Neuronal stem cell (in vitro differentiated cells): ENCODE data around the gene FBXW11.

ENCODE experiments used
- DNase-seq: peaks from one replicate; pipeline ENCODE4 v3.0.0-alpha.2; 2013; ENCODE audit warnings: low spot score
- H2AFZ ChIP-seq: one replicate; pipeline ENCODE4 v1.6.1; 2013; ENCODE audit warnings: mild to moderate bottlenecking, low read length, inconsistent platforms
- H2AK5ac ChIP-seq: 2 replicates; pipeline ENCODE4 v1.6.1; 2013; ENCODE audit warnings: low read depth, mild to moderate bottlenecking, inconsistent platforms, low read length, moderate library complexity, mixed read lengths
- H2BK120ac ChIP-seq: 2 replicates; pipeline ENCODE4 v1.6.1; 2013; ENCODE audit warnings: low read depth, mild to moderate bottlenecking, inconsistent platforms, low read length, moderate library complexity, mixed read lengths
- H2BK12ac ChIP-seq: one replicate; pipeline ENCODE4 v1.6.1; 2013; ENCODE audit warnings: low read length, inconsistent platforms
- H2BK15ac ChIP-seq: 2 replicates; pipeline ENCODE4 v1.6.1; 2013; ENCODE audit warnings: mild to moderate bottlenecking, low read length, inconsistent platforms, mixed read lengths
- H2BK5ac ChIP-seq: one replicate; pipeline ENCODE4 v1.6.1; 2013; ENCODE audit warnings: inconsistent platforms, mild to moderate bottlenecking, low read length, moderate library complexity
- H3K14ac ChIP-seq: one replicate; pipeline ENCODE4 v1.6.1; 2013; ENCODE audit warnings: low read length, inconsistent platforms
- H3K18ac ChIP-seq: 2 replicates; pipeline ENCODE4 v1.6.1; 2013; ENCODE audit warnings: low read length, inconsistent platforms
- H3K23ac ChIP-seq: 2 replicates; pipeline ENCODE4 v1.6.1; 2013; ENCODE audit warnings: low read depth, mild to moderate bottlenecking, mixed read lengths, low read length, inconsistent platforms; ENCODE audit not compliant: poor library complexity
- H3K27ac ChIP-seq: replicated peaks from 3 replicates; pipeline ENCODE4 v1.5.1; 2013; ENCODE audit warnings: low read length, inconsistent platforms
- H3K27me3 ChIP-seq, 3 experiments: 2 replicates each; pipeline ENCODE4 v1.6.1; 2013; ENCODE audit warnings: low read length in 3 of 3, mild to moderate bottlenecking in 2 of 3, inconsistent platforms in 1 of 3, low read depth in 1 of 3, mixed read lengths in 1 of 3, moderate library complexity in 1 of 3; ENCODE audit not compliant: control insufficient read depth in 3 of 3, insufficient read depth in 3 of 3
- H3K36me3 ChIP-seq, 2 donors: replicated peaks in 1 of 2; 2 replicates each; pipeline ENCODE4 v1.6.1; 2013; ENCODE audit warnings: low read length in 2 of 2; ENCODE audit not compliant: control insufficient read depth in 2 of 2, insufficient read depth in 2 of 2
- H3K4ac ChIP-seq: 2 replicates; pipeline ENCODE4 v1.6.1; 2013; ENCODE audit warnings: inconsistent platforms, mild to moderate bottlenecking, low read length, moderate library complexity
- H3K4me1 ChIP-seq, 2 donors: 1 replicate in 1 of 2; 2 replicates in 1 of 2; pipeline ENCODE4 v1.6.1; 2013; ENCODE audit warnings: low read length in 2 of 2, low read depth in 1 of 2; ENCODE audit not compliant: control insufficient read depth in 2 of 2, insufficient read depth in 1 of 2
- H3K4me2 ChIP-seq: one replicate; pipeline ENCODE4 v1.6.1; 2013; ENCODE audit warnings: mild to moderate bottlenecking, low read length, inconsistent platforms; ENCODE audit not compliant: insufficient read depth, poor library complexity, severe bottlenecking
- H3K4me3 ChIP-seq, 2 donors: 2 replicates each; pipeline ENCODE4 v1.5.1; 2013; ENCODE audit warnings: low read length in 2 of 2, mild to moderate bottlenecking in 2 of 2, inconsistent platforms in 1 of 2, moderate library complexity in 1 of 2
- H3K79me1 ChIP-seq: one replicate; pipeline ENCODE4 v1.6.1; 2013; ENCODE audit warnings: low read depth, mild to moderate bottlenecking, inconsistent platforms, low read length, moderate library complexity
- H3K9ac ChIP-seq: one replicate; pipeline ENCODE4 v1.6.1; 2013; ENCODE audit warnings: mild to moderate bottlenecking, low read depth, low read length, inconsistent platforms; ENCODE audit not compliant: poor library complexity
- H3K9me3 ChIP-seq, 2 donors: replicated peaks in 1 of 2; 2 replicates each; pipeline versions ENCODE3 to v1.6.1; 2013; ENCODE audit warnings: low read length in 2 of 2, mild to moderate bottlenecking in 2 of 2, inconsistent platforms in 1 of 2, low read depth in 1 of 2, mixed read lengths in 1 of 2, moderate library complexity in 1 of 2; ENCODE audit not compliant: control insufficient read depth in 2 of 2, insufficient read depth in 1 of 2
- H4K8ac ChIP-seq: one replicate; pipeline ENCODE4 v1.6.1; 2013; ENCODE audit warnings: low read depth, mild to moderate bottlenecking, inconsistent platforms, low read length, moderate library complexity
- H4K91ac ChIP-seq: one replicate; pipeline ENCODE4 v1.6.1; 2013; ENCODE audit warnings: low read length, low read depth, mild to moderate bottlenecking, inconsistent platforms; ENCODE audit not compliant: poor library complexity
- WGBS, 2 donors: extraction: QIAGEN DNeasy Blood & Tissue Kit; methylation state at CpG; one replicate each; pipeline ENCODE4 v1.1.7; 2013; ENCODE audit warnings: missing lambda C conversion rate in 2 of 2, mixed read lengths in 1 of 2; ENCODE audit not compliant: insufficient read length in 2 of 2, insufficient replicate concordance in 1 of 2; ENCODE audit errors: extremely low coverage in 2 of 2; 5-methylcytosine and 5-hydroxymethylcytosine counted together

FBXW11 gene

GRCh38 chr5:171832775-171833174 lies 173.7 kb downstream of the FBXW11 start:
- no CpG with 5 or more reads among the region's 2 CpGs for WGBS, 2 donors
- no peak overlapping the region for H2BK15ac ChIP-seq

GRCh38 chr5:171830686-171831085 lies 175.8 kb downstream of the FBXW11 start:
- Histone ChIP-seq H3K4ac (no peak overlapping the region), H3K14ac (no peak overlapping the region), H4K8ac (no peak overlapping the region), H3K4me2 (no peak overlapping the region), H3K36me3 (no peaks in the 10 kb centered on the region), H3K4me3 (no peak overlapping the region), H2AFZ (no peak overlapping the region), H3K18ac (no peak overlapping the region), H3K27me3 (no peaks in the 10 kb centered on the region), H2BK5ac (no peak overlapping the region), H3K27ac (no peak overlapping the region), H3K9me3 (peaks cover 2 to 5% of the 10 kb centered on the region in 2 donors), H2AK5ac (no peak overlapping the region), H3K23ac (no peak overlapping the region), H2BK15ac (no peak overlapping the region), H3K9ac (no peak overlapping the region), H3K4me1 (peaks cover 0 to 4% of the 10 kb centered on the region in 2 donors), H2BK12ac (no peak overlapping the region), H3K79me1 (no peaks in the 10 kb centered on the region), H4K91ac (no peak overlapping the region), H2BK120ac (no peak overlapping the region)
- whole genome bisulfite sequencing, 2 donors: no CpG with 5 or more reads among the region's 1 CpG
- no peak for DNase-seq

More at GRCh38 chr5:171832775-171833174, 173.7 kb downstream of the FBXW11 start:
- Histone ChIP-seq H2BK12ac (no peak overlapping the region), H3K4me1 (peaks cover 0 to 4% of the 10 kb centered on the region in 2 donors), H3K27ac (no peak overlapping the region), H2AK5ac (no peak overlapping the region), H3K27me3 (no peaks in the 10 kb centered on the region), H3K4me2 (no peak overlapping the region), H4K8ac (no peak overlapping the region), H2BK120ac (no peak overlapping the region), H2BK5ac (no peak overlapping the region), H3K79me1 (no peaks in the 10 kb centered on the region), H4K91ac (no peak overlapping the region), H3K4me3 (no peak overlapping the region), H3K9me3 (peaks cover 2 to 5% of the 10 kb centered on the region in 2 donors), H2AFZ (no peak overlapping the region), H3K23ac (no peak overlapping the region), H3K18ac (no peak overlapping the region), H3K14ac (no peak overlapping the region), H3K36me3 (no peaks in the 10 kb centered on the region), H3K9ac (no peak overlapping the region), H3K4ac (no peak overlapping the region)
- DNase-seq: no peak

GRCh38 chr5:171827162-171827561 lies 179.3 kb downstream of the FBXW11 start:
- no peak overlapping the region for H3K4me2 ChIP-seq
- no peak overlapping the region for H2BK5ac ChIP-seq
- H3K18ac ChIP-seq: no peak overlapping the region
- H4K8ac ChIP-seq: no peak overlapping the region
- no peaks in the 10 kb centered on the region for H3K36me3 ChIP-seq
- no peak overlapping the region for H3K9ac ChIP-seq
- H2AFZ ChIP-seq: no peak overlapping the region
- H3K4ac ChIP-seq: no peak overlapping the region
- H3K79me1 ChIP-seq: no peaks in the 10 kb centered on the region
- no CpG with 5 or more reads among the region's 9 CpGs for WGBS, 2 donors
- no peak overlapping the region for H2BK120ac ChIP-seq
- no peak overlapping the region for H2BK12ac ChIP-seq
- H3K4me3 ChIP-seq: no peak overlapping the region
- no peak overlapping the region for H2AK5ac ChIP-seq
- H3K27ac ChIP-seq: no peak overlapping the region
- H4K91ac ChIP-seq: no peak overlapping the region
- no peak overlapping the region for H2BK15ac ChIP-seq
- no peak for DNase-seq
- no peaks in the 10 kb centered on the region for H3K4me1 ChIP-seq
- peaks cover 0 to 2% of the 10 kb centered on the region in 2 donors for H3K9me3 ChIP-seq
- no peaks in the 10 kb centered on the region for H3K27me3 ChIP-seq
- no peak overlapping the region for H3K23ac ChIP-seq
- no peak overlapping the region for H3K14ac ChIP-seq

DNA sequence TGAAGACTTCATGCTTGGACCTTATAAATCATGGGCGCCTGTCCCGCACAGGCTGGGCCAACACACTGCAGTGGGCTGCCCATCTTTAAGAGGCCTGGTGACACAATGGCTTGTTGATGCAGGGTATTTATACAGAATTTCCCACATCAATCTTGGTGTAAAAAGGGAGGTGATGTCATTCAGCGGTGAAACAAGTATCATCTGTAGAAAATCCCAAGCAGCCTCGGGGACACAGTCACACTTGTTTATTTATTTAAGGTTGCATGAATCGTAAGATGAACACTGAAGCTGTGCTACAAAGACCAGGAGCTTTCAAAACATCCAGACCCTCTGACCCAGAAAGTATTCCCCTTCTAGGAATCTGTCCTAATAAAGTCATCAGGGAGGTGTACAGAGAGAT lies 180.3 kb downstream of the FBXW11 start:
- WGBS, 2 donors: no CpG with 5 or more reads among the region's 5 CpGs
- no peak for DNase-seq
- H3K27ac ChIP-seq: no peak overlapping the region
- H3K4me3 ChIP-seq: no peak overlapping the region
- no peak overlapping the region for H2BK15ac ChIP-seq
- no peaks in the 10 kb centered on the region for H3K79me1 ChIP-seq
- no peak overlapping the region for H2AK5ac ChIP-seq
- no peak overlapping the region for H4K91ac ChIP-seq
- no peak overlapping the region for H3K4ac ChIP-seq
- H4K8ac ChIP-seq: no peak overlapping the region
- H2AFZ ChIP-seq: no peak overlapping the region
- H3K27me3 ChIP-seq: no peaks in the 10 kb centered on the region
- no peak overlapping the region for H3K4me2 ChIP-seq
- H3K23ac ChIP-seq: no peak overlapping the region
- no peak overlapping the region for H2BK120ac ChIP-seq
- H2BK5ac ChIP-seq: no peak overlapping the region
- no peaks in the 10 kb centered on the region for H3K9me3 ChIP-seq
- no peak overlapping the region for H3K14ac ChIP-seq
- no peak overlapping the region for H2BK12ac ChIP-seq
- no peak overlapping the region for H3K9ac ChIP-seq
- H3K4me1 ChIP-seq: no peaks in the 10 kb centered on the region
- no peak overlapping the region for H3K18ac ChIP-seq
- no peaks in the 10 kb centered on the region for H3K36me3 ChIP-seq
